ENCODE data around the gene CCL13.

Gene CCL13

GRCh38 chr17:34311291-34311690 is 45.0 kb upstream of the CCL13 start:
- H3K4me1 ChIP-seq (ENCODE audit: insufficient read depth, low read length, poor library complexity, severe bottlenecking) = no peaks in the 10 kb centered on the region
- H3K4me3 ChIP-seq (ENCODE audit: low read length, poor library complexity, severe bottlenecking) = no peak overlapping the region
- no peaks in the 10 kb centered on the region for H3K9me3 ChIP-seq (ENCODE audit: insufficient read depth, low read depth, low read length)
- no peaks in the 10 kb centered on the region for H3K36me3 ChIP-seq (ENCODE audit: insufficient read depth, low read length)
- H3K9me2 ChIP-seq (replicated peaks; ENCODE audit: low read depth, low read length) = no peaks in the 10 kb centered on the region
- no peak overlapping the region for H2AFZ ChIP-seq (ENCODE audit: low read length)
- H3F3A ChIP-seq (ENCODE audit: low read depth) = no peaks in the 10 kb centered on the region
- TF ChIP-seq EZH2phosphoT487 (IDR thresholded peaks at IDR 0.05; ENCODE audit: borderline replicate concordance) = no peak
- TF ChIP-seq CTCF (conservative IDR thresholded peaks at IDR 0.05; ENCODE audit: low read length) = no peak
- H3K4me2 ChIP-seq (ENCODE audit: low read depth, low read length, poor library complexity, severe bottlenecking) = no peak overlapping the region
- no peaks in the 10 kb centered on the region for H4K20me1 ChIP-seq (ENCODE audit: insufficient read depth, low read length, poor library complexity, severe bottlenecking)
- H3K27me3 ChIP-seq (ENCODE audit: insufficient read depth, low read length, poor library complexity, severe bottlenecking) = no peaks in the 10 kb centered on the region
- no peak overlapping the region for H3K9ac ChIP-seq (ENCODE audit: low read depth, low read length, poor library complexity, severe bottlenecking)
- no peaks in the 10 kb centered on the region for H3K79me2 ChIP-seq (ENCODE audit: insufficient read depth, low read length)

- no peaks in the 10 kb centered on the region for H3K4me1 ChIP-seq (ENCODE audit: insufficient read depth, low read length, poor library complexity, severe bottlenecking)
- H3F3A ChIP-seq (ENCODE audit: low read depth) = no peaks in the 10 kb centered on the region
- H3K36me3 ChIP-seq (ENCODE audit: insufficient read depth, low read length) = no peaks in the 10 kb centered on the region
- TF ChIP-seq CTCF (conservative IDR thresholded peaks at IDR 0.05; ENCODE audit: low read length) (no peak), EZH2phosphoT487 (IDR thresholded peaks at IDR 0.05; ENCODE audit: borderline replicate concordance) (no peak)
- no peaks in the 10 kb centered on the region for H4K20me1 ChIP-seq (ENCODE audit: insufficient read depth, low read length, poor library complexity, severe bottlenecking)
- no peaks in the 10 kb centered on the region for H3K9me2 ChIP-seq (replicated peaks; ENCODE audit: low read depth, low read length)
- no peak overlapping the region for H3K9ac ChIP-seq (ENCODE audit: low read depth, low read length, poor library complexity, severe bottlenecking)
- H3K4me3 ChIP-seq (ENCODE audit: low read length, poor library complexity, severe bottlenecking) = no peak overlapping the region
- no peak overlapping the region for H2AFZ ChIP-seq (ENCODE audit: low read length)
- H3K79me2 ChIP-seq (ENCODE audit: insufficient read depth, low read length) = no peaks in the 10 kb centered on the region
- H3K9me3 ChIP-seq (ENCODE audit: insufficient read depth, low read depth, low read length) = no peaks in the 10 kb centered on the region
- H3K27me3 ChIP-seq (ENCODE audit: insufficient read depth, low read length, poor library complexity, severe bottlenecking) = no peaks in the 10 kb centered on the region
- H3K4me2 ChIP-seq (ENCODE audit: low read depth, low read length, poor library complexity, severe bottlenecking) = no peak overlapping the region
Observed at GRCh38 chr17:34312080-34312479, 44.2 kb upstream of the CCL13 start.

GRCh38 chr17:34313164-34313563 is 43.1 kb upstream of the CCL13 start:
- no peaks in the 10 kb centered on the region for H3K27me3 ChIP-seq (ENCODE audit: insufficient read depth, low read length, poor library complexity, severe bottlenecking)
- no peaks in the 10 kb centered on the region for H3K36me3 ChIP-seq (ENCODE audit: insufficient read depth, low read length)
- no peaks in the 10 kb centered on the region for H3K4me1 ChIP-seq (ENCODE audit: insufficient read depth, low read length, poor library complexity, severe bottlenecking)
- H3K79me2 ChIP-seq (ENCODE audit: insufficient read depth, low read length) = no peaks in the 10 kb centered on the region
- no peaks in the 10 kb centered on the region for H3F3A ChIP-seq (ENCODE audit: low read depth)
- H3K4me2 ChIP-seq (ENCODE audit: low read depth, low read length, poor library complexity, severe bottlenecking) = no peak overlapping the region
- H3K4me3 ChIP-seq (ENCODE audit: low read length, poor library complexity, severe bottlenecking) = no peak overlapping the region
- no peaks in the 10 kb centered on the region for H4K20me1 ChIP-seq (ENCODE audit: insufficient read depth, low read length, poor library complexity, severe bottlenecking)
- no peaks in the 10 kb centered on the region for H3K9me3 ChIP-seq (ENCODE audit: insufficient read depth, low read depth, low read length)
- H3K9ac ChIP-seq (ENCODE audit: low read depth, low read length, poor library complexity, severe bottlenecking) = no peak overlapping the region
- no peak overlapping the region for H2AFZ ChIP-seq (ENCODE audit: low read length)
- H3K9me2 ChIP-seq (replicated peaks; ENCODE audit: low read depth, low read length) = no peaks in the 10 kb centered on the region
- TF ChIP-seq CTCF (conservative IDR thresholded peaks at IDR 0.05; ENCODE audit: low read length) = no peak
- no peak for TF ChIP-seq EZH2phosphoT487 (IDR thresholded peaks at IDR 0.05; ENCODE audit: borderline replicate concordance)
